Nucleus accumbens (tissue), 56 donors: ENCODE results near the gene MRAP.

Source experiments
- DNase-seq, 56 donors: peaks; one replicate each; lab custom pipeline; 2025; lab: John Stamatoyannopoulos, UW

MRAP gene

DNA sequence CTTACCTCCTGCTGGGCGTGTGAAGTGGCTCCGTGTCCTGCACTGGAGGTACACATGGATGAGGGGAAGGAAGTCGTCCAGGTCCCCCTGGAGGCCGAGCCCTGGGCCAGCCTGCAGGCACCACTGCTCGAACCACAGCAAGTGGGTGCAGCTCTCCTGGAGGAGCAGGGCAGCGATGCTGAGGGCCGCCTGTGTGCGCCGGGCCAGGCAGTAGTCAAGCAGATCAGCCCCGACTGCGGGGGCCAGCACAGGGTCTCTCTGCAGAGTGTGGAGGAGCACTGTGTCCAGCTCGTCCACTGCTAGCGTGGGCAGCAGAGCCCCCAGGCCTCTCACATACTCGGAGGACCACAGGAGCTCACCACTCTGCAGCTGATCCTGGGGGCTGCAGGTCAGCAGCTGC lies 48.3 kb downstream of the MRAP start:
- DNase-seq, result no peak

DNA sequence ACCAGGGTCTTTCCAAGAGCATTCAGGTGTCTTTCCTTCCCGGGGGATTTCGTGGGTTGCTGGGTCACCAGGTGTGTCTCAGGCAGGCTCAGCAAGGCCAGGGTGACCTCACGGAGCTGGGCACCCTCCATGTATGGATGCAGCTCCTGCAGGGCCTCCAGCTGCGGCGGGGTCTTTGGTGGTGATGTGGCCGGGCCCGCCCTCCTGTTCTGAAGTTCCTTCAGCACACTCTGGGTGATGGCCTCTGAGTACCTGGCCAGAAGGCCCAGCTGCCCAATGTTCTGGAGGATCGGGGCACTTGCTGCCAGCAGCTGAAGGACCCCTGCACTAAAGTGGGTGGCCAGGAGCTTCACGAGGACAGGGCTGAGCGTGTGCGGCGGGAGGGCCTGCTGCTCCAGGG lies 48.7 kb downstream of the MRAP start:
- no peak for DNase-seq

DNA sequence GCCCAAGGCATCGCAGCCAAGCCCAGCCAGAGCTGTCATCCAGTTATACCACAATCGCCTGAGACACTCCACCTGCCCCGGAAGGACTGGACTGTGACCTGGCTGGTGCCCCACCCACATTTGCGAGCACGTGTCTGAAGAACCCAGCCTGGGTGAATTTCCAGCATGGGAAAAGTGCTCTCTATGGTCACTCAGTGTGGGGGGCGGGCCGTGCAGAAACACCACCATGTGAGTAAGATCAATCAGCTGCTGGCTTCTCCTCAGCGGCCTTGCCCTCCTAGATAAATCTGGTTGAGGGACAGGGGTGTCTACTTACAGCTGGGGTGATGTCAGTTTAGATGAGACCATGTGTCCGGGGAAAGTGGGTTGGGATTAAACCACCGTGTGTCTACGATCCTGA lies 49.3 kb downstream of the MRAP start:
- DNase-seq, result no peak

DNA sequence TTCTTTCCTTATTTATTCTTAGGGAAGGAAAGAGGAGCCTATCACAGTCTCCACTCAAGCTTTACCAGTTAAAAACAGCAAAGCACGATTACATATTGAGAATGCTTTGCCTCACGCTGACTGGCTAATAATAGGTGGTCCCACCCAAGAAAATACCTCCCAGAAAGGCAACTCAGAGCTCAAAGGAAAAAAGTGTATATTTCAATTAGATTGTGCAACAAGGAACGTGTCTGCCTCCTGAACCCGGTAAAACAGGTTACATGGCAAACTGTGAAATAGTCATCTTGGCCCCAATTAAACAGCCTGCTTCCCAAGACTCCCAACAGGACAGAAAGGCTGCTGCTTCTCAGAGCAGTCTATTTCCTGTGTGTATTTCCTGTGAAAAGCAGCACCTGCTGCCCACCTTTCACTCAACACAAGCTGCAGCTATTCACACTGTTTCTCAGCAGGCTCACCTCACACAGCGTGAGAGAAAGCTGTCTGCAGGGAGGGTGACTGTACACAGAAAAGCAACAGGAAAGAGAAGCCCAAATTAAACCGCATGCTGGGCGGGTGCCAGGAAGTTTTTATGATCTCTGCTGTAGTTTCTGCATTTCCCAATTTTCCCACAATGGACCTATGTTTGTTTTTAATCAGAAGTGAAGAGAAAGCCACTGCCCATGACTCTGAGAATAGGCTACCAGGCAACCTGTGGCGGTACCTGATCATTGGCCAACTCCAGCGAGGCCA lies 50.1 kb downstream of the MRAP start:
- DNase-seq, result no peak

DNA sequence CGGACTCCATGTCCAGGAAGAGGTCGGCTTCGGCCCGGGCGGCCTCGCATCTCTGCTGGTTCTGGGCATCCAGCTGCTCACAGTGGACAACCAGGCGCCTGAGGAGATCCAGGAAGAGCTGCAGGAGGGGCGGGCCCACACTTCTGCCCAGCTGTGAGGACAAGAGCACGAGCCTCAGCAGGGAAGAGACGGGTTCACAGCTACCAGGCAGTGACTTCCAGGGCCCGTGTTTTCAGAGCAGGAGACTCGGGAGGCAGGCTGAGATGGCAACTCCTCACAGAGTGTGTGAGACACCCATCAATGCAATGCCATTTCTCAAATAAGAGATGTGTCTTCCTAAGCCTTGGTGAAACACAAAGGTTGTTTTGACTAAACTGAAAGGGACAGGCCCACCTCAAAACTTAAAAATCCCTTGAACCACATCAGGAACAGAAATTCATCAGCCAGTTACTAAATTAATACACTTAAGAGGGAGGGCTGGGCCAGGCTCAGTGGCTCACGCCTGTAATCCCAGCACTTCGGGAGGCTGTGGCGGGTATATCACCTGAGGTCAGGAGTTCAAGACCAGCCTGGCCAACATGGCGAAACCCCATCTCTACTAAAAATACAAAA lies 50.8 kb downstream of the MRAP start:
- DNase-seq, result no peak

DNA sequence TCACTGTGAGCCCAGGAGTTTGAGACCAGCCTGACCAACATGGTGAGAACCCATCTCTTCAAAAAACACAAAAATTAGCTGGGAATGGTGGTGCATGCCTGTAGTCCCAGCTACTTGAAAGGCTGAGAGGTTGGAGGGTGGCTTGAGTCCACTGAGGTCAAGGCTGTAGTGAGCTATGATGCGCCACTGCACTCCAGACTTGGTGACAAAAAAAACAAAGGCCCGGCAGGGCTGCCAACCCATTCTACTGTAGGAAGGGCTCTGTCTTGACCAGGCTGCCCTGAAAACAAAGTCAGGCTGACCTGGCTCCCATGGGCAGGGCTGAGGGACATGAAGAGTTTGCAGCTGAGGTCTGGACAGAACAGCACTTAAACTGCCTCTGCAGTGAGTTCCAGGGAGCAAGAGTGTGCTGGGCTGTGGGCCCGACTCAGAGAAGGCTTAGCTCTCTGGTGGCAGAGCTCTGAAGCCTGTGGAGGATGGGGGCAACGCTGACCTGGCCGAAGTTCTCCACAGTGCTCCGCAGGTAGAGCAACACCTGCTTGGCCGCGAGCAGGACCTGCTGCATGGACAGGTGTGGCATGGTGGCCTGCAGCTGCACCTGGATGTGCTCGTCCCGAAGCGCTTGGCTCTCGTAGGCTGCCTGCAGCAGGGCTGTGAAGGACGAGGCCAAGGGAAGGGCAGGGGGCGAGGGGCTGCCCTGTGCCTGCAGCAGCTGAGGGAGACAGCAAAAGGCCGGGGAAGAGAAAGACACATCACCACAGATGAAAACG lies 51.7 kb downstream of the MRAP start:
- DNase-seq, result no peak

DNA sequence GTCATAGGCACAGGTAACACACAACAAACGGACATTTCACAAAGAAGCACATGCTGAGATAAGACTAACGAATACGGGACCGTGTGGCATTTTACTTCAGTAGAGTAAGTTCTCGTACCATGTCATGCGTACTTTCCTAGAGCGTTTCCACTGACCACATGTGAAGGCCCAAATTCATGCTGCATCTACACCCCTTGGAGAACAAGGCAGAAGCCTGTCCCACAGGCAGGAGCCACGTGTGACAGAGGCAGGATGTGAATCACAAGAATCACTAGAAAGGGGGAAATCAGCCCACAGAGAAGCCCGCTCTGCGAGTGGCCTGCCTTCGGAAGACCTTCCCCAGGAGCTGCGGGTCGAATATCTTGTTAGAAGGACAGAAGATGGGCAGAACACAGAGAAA lies 52.3 kb downstream of the MRAP start:
- no peak for DNase-seq

DNA sequence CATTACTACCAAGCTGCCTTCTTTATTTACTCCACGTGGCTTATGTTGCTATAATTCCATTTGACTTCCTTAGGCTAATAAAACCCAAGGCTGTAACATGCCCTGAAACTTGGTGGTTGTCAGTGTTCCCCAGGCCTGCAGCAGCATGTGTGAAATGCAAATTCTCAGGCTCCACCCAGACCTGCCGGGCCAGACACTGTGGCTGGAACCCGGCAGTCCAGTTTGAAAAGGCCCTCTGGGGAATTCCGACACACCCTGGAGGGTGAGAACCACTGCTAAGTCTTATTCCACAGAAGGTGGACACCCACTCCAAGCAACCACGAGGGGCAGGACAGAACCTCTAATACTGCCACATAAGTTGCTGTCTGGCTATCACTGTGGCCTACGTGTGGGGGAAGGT lies 52.8 kb downstream of the MRAP start:
- DNase-seq, result no peak

DNA sequence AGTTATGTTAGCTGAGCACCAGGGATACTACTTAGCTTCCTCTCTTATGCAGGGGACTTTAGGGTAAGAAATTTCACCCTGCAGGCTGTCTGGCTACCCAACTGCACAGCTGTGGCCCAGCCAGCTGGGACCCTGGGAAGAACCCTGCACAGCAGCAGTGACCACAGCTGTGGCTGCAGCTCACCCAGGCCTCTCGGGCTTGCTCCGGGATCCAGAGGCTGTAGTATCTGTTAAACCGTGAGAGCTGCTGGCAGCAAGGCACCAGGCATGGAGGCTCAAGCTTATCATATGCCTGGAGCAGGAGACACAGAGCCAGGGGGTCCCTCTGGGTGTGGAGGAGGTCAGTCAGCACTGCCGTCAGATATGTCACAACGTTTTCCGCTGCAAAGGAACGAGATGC lies 53.9 kb downstream of the MRAP start:
- no peak for DNase-seq

DNA sequence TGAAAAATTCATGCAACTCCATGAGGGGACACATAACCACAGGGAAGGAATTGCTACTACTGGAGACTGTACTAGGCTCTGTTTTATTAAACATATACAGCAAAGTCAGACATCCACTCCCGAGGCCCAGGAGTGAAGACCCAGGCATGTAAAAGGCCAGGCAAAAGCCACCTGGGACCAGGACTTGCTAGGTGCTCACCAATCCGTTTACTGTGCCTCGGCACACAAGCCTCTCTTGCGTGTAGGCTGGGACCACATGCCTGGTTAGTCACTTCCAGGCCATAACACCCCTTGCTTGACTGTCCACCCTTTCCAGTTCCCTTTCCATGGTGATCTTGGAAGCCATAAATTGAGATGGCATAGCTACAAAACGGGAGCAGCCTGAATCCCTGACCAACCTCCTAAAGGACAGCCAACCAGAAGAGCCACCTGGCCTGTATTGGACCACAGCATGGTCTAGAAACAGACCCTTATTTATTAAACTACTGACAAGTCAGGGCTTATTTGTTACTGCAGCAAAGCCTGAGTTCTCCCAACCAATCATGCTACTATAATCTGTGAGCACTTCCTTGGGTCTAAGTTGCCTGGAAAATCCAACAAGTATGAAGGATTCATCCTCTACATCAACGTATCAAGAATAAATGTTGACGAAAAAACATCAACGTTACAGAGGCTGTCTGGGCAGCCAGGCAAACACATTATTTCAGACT lies 54.5 kb downstream of the MRAP start:
- no peak for DNase-seq

DNA sequence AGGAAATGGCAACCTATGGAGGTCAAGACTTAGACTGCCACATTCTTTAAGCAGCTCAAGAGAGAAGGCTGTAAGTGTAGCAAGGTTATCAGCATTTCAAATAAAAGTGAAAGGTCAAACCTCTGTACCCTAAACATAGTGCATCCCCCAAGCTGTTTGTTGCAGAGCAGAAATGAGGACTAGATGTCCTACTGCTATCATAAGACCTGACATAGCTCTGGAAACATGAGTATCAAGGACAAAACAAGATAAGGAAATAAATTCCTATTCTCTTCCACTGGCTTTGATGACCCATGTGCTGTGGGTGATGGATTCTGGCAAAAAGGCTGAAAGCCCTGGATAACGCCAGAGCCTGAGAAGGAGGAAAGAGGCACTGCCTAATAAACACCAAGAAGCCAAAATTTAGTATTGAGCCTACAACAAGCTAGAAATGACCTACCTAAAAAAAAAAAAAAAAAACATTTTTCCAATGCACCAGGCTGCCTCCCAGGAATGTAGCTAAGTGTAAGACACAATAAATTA lies 58.3 kb downstream of the MRAP start:
- DNase-seq, result no peak

DNA sequence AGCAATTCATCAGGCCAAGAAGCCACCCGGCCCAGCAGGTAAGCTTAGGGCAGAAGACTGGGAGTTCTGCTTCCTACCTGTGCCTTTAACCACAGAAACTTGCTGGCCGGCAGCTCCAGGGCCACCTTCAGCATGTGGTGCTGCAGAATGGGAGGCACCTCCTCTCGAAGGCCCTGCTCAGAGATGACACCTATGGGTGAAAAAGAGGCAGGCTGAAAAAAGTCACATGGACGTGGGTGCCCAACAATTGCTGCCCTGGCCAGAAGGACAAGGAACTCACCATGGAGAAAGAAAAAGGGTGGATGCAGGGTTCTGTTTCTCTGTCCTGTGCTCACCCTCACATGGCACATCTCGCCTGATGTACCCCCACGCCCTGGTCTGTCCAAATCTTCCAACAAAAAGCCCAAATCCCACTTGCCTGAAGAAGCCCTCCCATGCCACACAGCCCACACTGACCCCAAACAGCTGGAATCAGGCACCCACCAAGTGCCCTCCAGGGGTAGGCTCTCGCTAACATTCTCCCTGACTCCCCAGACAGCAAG lies 61.1 kb downstream of the MRAP start:
- DNase-seq, result peak in 1 of 56 donors; percentile 2

DNA sequence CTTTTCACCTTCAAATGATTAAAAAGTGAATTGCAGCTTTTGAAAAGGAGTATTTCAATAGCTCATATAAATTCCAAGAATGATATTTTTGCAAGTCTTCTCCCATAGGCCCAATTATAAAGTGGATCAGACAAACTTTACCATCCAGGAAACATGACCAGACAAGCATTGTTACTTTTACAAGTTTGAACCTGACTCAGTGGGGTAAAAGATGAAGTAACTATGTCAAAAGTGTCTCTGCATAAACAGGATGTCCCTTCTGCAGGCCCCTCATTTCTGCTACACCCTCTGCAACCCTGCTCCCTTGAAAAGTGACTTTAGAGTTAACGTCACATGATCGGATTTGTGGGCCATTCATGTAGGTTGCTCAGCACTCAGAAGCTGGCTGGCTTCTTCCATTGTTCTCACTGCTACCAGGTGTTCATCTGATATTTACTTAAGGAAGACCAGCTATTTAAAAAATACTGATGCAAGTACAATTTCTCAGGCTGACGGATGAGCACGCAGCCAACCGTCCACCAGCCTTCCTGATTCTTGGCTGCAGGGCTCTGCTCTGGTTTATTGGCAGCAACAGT lies 61.8 kb downstream of the MRAP start:
- no peak for DNase-seq
